Fibroblast of lung (primary cell): ENCODE measurements around the gene PSMC3IP.

ENCODE experiments used
- CTCF ChIP-seq, 2 donors: IDR thresholded peaks in 1 of 2; conservative IDR thresholded peaks in 1 of 2; 1 replicate in 1 of 2; 2 replicates in 1 of 2; pipeline ENCODE4 v1.5.1; 2011 to 2012; ENCODE audit warnings: low read length in 2 of 2, control low read depth in 1 of 2, inconsistent platforms in 1 of 2, low read depth in 1 of 2, mild to moderate bottlenecking in 1 of 2
- EZH2 ChIP-seq: IDR thresholded peaks from 2 replicates; pipeline ENCODE4 v1.5.1; 2012; ENCODE audit warnings: low read length, control low read depth, mild to moderate bottlenecking; ENCODE audit errors: missing control alignments

DNA sequence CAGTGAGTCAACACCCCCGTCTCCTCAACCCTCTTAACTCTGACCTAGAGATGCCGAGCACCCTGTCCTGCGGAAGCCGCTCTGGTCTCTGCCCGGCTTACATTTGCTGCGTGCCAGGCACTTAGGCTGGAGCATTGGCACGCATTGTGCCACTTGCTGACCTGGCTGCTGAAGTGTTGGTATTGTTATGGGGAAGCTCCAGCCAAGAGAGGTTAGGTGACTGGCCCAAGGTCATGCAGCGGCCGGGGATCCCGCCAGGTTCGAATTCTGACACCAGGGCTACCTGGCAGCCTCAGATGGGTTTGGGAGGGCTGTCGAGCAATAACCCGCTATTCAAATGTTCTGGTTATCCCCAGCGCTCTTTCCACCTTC, 29.8 kb downstream of the PSMC3IP start:
- TF ChIP-seq CTCF (conservative IDR thresholded peaks at IDR 0.05 in 1 of 2, IDR thresholded peaks at IDR 0.05 in 1 of 2; ENCODE audit: low read depth in 1 of 2, low read length in 2 of 2) (no peak), EZH2 (no peak)
